PFSK-1 (cell line): ENCODE data around the gene CAMK1D.

Experiments
- FOXP2 ChIP-seq: optimal IDR thresholded peaks from 2 replicates; pipeline ENCODE3; 2011; ENCODE audit warnings: borderline replicate concordance, control low read depth, inconsistent platforms; ENCODE audit not compliant: insufficient read depth; ENCODE audit errors: extremely low read length, extremely low read depth
- POLR2AphosphoS5 ChIP-seq: IDR thresholded peaks from 2 replicates; pipeline ENCODE4 v1.6.1; 2012; ENCODE audit warnings: low read depth, mild to moderate bottlenecking, control low read depth, low read length, moderate library complexity
- SIN3A ChIP-seq: IDR thresholded peaks from 2 replicates; pipeline ENCODE4 v1.6.1; 2012; ENCODE audit warnings: mild to moderate bottlenecking, low read length, moderate library complexity, borderline replicate concordance; ENCODE audit not compliant: insufficient read depth
- TAF1 ChIP-seq: IDR thresholded peaks from 2 replicates; pipeline ENCODE4 v1.6.1; 2012; ENCODE audit warnings: low read length, control low read depth, borderline replicate concordance; ENCODE audit not compliant: insufficient read depth
- TF ChIP-seq, protein P1 (sequence below), 2 experiments: IDR thresholded peaks; 2 replicates each; pipeline versions ENCODE4 v1.6.1 to v1.8.0; 2011 to 2012; ENCODE audit warnings: low read depth in 2 of 2, low read length in 2 of 2, control low read depth in 1 of 2, inconsistent platforms in 1 of 2, mild to moderate bottlenecking in 1 of 2, moderate library complexity in 1 of 2; ENCODE audit not compliant: insufficient read depth in 1 of 2

Gene CAMK1D

GRCh38 chr10:12602521-12602920, 253.2 kb downstream of the CAMK1D start:
- TF ChIP-seq FOXP2, result no peak
- TF ChIP-seq POLR2AphosphoS5, result no peak
- TF ChIP-seq, protein P1, sequence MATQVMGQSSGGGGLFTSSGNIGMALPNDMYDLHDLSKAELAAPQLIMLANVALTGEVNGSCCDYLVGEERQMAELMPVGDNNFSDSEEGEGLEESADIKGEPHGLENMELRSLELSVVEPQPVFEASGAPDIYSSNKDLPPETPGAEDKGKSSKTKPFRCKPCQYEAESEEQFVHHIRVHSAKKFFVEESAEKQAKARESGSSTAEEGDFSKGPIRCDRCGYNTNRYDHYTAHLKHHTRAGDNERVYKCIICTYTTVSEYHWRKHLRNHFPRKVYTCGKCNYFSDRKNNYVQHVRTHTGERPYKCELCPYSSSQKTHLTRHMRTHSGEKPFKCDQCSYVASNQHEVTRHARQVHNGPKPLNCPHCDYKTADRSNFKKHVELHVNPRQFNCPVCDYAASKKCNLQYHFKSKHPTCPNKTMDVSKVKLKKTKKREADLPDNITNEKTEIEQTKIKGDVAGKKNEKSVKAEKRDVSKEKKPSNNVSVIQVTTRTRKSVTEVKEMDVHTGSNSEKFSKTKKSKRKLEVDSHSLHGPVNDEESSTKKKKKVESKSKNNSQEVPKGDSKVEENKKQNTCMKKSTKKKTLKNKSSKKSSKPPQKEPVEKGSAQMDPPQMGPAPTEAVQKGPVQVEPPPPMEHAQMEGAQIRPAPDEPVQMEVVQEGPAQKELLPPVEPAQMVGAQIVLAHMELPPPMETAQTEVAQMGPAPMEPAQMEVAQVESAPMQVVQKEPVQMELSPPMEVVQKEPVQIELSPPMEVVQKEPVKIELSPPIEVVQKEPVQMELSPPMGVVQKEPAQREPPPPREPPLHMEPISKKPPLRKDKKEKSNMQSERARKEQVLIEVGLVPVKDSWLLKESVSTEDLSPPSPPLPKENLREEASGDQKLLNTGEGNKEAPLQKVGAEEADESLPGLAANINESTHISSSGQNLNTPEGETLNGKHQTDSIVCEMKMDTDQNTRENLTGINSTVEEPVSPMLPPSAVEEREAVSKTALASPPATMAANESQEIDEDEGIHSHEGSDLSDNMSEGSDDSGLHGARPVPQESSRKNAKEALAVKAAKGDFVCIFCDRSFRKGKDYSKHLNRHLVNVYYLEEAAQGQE (IDR thresholded peaks at IDR 0.05; ENCODE audit: insufficient read depth in 1 of 2, low read depth in 2 of 2, low read length in 2 of 2), result no peak
- TF ChIP-seq TAF1, result no peak
- TF ChIP-seq SIN3A, result no peak

GRCh38 chr10:12603766-12604470, 254.6 kb downstream of the CAMK1D start:
- TF ChIP-seq, protein P1 (IDR thresholded peaks at IDR 0.05; ENCODE audit: insufficient read depth in 1 of 2, low read depth in 2 of 2, low read length in 2 of 2), result no peak
- TF ChIP-seq SIN3A (no peak), POLR2AphosphoS5 (no peak), TAF1 (no peak), FOXP2 (no peak)

GRCh38 chr10:12605580-12606405, 256.4 kb downstream of the CAMK1D start:
- TF ChIP-seq, protein P1 (IDR thresholded peaks at IDR 0.05; ENCODE audit: insufficient read depth in 1 of 2, low read depth in 2 of 2, low read length in 2 of 2), result no peak
- TF ChIP-seq TAF1, result no peak
- no peak for TF ChIP-seq SIN3A
- no peak for TF ChIP-seq POLR2AphosphoS5
- TF ChIP-seq FOXP2, result no peak

GRCh38 chr10:12606461-12606860, 257.1 kb downstream of the CAMK1D start:
- TF ChIP-seq POLR2AphosphoS5 (no peak), SIN3A (no peak), TAF1 (no peak), FOXP2 (no peak)
- TF ChIP-seq, protein P1 (IDR thresholded peaks at IDR 0.05; ENCODE audit: insufficient read depth in 1 of 2, low read depth in 2 of 2, low read length in 2 of 2), result no peak
